Measurements from ENCODE around the gene CELF2.

- no peak for TF ChIP-seq CTCF (IDR thresholded peaks at IDR 0.05)
- TF ChIP-seq POLR2A (IDR thresholded peaks at IDR 0.05) = no peak
- TF ChIP-seq POLR2AphosphoS5 (IDR thresholded peaks at IDR 0.05) = no peak
Observed at GRCh38 chr10:11250304-11250703, 232.6 kb downstream of the CELF2 start.
